Fibroblast of skin of abdomen (primary cell): Measurements from ENCODE around the gene ZBTB42.

Source experiments
- DNase-seq: peaks from one replicate; pipeline ENCODE4 v3.0.0-alpha.2; 2013

Gene ZBTB42

GRCh38 chr14:104795781-104796686 lies 4.9 kb upstream of the ZBTB42 start:
- peak; percentile 65 for DNase-seq

- no peak for DNase-seq
Observed at GRCh38 chr14:104796687-104797081, 4.2 kb upstream of the ZBTB42 start.

DNA sequence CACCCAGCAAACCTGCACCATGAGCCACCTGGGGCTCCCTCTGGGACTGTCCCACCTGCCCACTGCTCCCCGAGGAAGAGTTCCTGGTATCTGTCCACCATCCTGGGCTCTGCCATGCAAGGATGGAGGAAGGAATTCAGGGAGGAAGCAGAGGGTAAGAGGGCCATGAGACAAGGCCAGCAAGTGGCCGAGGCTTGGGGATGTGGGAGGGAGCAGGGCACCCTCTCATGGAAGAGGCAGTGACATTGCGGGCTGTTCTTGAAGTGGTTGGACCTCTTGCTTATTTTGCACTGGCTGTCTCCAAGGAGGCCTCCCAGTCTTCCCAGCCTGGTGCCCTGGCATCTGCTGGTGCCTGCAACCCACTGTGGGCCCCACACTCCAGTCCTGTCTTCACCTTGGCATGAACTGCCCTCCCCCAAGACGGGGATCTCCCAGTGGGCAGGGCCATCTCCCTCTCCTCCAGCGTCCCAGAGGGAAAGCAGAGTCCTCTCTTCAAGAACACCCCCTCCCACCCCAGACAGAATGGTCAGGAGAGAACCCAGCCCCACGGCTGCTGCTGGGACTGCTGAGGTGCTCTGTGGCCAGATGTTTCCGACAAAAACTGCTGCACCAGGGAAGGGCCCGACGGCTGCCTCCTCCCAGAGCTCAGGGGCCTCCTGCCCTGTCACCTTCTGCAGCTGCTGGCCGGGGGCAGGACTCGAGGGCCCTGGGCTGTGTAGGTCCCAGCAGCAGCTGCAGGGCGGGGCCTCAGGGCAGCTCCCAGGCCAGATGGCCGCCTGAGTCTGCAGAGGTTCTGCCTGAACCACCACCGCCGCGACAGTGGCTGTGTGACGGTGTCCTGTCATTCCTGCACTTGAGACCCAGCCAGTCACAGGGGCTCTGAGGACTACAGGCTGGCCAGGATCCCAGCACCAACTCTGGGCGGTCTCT lies 3.5 kb upstream of the ZBTB42 start:
- DNase-seq, result no peak

- no peak for DNase-seq
Observed at GRCh38 chr14:104798300-104799243, 2.3 kb upstream of the ZBTB42 start.

DNA sequence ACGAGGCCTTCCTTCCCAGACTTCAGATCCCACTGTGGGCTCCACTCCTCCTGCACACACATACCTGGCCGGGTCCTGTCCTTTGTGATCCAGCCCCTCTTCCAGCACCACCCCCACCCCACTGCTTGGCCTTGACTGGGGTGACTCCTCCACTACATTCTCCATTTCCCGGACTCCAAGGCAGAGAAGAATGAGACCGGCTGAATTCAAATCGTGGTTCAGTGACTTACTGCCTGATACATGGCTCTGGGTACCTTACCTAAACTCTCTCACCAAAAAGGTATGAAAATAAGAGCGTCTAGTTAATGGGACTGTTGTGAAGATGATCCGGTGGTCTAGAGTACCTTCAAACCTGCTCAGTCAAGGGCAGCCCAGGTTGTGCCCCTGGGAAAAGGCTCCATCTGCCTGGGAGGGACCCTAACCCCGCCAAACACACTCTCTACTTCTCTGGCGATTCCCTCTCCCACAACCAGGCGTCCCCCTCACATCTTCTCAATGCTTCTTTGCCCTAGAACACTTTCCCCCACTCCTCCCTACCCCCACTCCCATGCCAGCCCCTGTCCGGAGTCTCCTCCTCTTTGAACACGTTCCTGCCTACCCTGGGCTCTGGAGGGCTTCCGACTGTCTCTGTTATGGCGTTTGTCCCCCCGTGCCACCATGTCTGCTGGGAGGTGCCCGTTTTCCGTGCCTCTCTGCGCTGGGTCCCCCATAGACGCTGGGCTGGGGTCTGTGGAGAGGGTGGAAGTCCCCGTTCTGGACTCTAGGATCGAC lies 1.5 kb upstream of the ZBTB42 start:
- DNase-seq, result peak; percentile 58

- peak; percentile 86 for DNase-seq
Observed at GRCh38 chr14:104800015-104800770, 708 bp upstream of the ZBTB42 start.

DNA sequence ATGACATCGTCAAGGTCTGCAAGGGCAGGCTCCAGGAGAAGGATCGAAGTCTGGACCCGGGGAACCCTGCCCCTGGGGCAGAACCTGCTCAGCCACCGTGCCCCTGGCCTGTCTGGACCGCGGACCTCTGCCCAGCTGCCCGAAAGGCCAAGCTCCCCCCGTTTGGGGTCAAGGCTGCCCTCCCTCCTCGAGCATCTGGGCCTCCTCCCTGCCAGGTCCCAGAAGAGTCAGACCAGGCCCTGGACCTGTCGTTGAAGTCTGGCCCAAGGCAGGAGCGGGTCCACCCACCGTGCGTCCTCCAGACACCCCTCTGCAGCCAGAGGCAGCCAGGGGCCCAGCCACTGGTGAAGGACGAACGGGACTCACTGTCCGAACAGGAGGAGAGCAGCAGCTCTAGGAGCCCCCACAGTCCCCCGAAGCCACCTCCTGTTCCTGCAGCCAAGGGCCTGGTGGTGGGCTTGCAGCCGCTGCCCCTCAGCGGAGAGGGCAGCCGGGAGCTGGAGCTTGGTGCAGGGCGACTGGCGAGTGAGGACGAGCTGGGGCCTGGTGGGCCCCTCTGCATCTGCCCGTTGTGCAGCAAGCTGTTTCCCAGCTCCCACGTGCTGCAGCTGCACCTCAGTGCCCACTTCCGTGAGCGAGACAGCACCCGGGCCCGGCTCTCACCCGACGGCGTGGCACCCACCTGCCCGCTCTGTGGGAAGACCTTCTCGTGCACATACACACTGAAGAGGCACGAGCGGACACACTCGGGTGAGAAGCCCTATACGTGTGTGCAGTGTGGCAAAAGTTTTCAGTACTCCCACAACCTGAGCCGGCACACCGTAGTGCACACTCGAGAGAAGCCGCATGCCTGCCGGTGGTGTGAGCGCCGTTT lies 856 bp downstream of the ZBTB42 start:
- no peak for DNase-seq

DNA sequence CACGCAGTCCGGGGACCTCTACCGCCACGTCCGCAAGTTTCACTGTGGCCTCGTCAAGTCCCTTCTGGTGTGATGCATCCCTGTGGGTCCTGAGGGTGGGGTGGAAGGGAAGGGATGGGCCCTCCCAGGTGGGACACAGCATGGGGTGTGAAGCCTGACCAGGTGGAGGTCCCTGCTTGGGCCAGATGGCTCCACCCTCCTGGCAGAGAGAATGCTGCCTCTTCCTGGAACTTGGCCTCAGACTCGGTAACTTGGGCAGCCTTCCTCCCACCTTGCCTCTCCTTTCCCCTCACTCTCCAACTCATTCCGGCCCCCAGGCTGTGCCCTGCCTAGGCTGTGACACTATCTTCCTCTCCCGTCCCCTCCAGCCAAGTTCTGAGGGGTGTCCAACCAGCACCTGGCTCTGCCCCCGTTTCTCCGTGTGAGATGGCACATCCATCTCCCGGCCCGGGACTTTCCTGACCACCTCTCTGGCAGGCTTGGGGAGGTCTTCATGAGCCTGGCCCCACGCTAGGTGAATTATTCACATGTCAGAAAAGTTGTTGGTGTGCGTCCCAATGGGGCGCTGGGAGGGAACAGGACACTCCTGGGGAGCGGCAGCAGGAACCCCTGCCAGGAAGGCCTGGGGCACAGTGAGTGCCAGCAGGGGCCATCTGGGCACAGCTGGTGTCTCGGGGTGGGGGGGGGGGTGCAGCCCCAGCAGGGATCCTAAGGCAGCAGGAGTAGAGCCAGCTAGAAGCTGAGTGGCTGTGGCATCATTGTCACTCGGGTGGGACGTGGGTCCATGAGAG lies 1.7 kb downstream of the ZBTB42 start:
- no peak for DNase-seq

GRCh38 chr14:104803280-104803911 lies 2.5 kb downstream of the ZBTB42 start:
- DNase-seq, result no peak

DNA sequence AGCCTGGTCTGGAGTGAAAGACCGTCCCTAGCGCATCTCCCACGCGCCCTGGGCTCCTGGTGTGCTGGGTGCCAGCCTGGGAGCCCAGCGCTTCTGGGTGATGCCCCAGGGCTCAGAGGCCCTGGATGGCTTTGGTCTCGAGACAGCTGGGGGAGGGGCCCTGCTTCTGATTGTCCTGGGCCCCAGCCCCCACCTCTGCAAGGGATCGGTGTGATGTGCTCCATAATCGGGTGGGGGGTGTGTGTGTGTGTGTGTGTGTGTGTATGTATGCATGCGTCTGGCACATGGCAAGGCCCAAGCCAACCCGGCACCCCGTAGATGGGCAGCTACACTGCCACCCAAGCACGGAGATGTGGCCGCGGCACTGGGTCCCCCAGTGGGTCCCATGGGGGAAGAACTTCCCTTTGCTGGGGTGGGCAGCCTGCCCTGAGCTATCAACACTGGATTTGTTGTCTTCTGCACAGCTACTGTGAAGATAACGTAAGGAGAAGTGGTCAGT lies 3.1 kb downstream of the ZBTB42 start:
- DNase-seq, result no peak

DNA sequence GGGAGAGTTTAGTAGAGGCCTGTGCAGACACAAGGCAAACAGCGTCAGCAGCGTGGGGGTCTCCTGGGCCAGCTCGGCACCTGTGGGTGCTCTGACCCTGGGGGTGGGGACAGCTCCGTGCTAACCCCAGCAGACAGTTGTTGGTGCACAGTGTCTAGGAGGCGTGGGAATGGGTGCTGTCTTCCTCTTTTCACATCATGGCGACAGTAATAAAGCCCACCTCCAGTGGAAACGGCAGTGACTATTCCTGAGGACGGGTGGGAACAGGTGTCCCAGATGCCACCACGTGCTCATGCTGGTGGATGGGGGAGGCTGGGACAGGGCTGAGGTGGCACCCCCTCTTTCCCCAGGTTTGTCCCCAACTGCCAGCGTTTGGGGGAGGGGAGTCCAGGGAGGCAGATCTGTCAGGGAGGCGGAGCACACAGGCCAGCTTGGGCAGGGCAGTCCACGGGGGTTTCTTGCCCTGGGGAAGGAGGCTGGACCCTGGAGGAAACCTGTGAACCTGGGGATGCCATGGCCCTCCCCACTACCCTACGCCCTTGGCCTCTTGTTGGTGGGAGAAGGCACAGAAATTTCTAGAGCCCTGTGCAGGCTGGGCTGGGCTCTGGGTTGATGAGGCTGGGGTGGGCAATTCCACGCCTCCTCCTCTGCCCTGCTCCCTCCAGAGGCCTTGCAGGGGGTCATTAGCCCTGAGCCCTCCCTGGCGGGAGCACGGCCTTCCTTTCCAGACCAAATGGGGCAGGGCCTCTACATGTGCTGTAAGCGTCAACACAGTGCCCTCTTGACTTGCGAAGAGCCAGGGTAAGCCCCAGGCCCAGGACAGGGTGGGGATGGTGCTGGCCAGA lies 3.8 kb downstream of the ZBTB42 start:
- DNase-seq, result no peak

- DNase-seq, result peak; percentile 91
Observed at GRCh38 chr14:104805326-104805678, 4.4 kb downstream of the ZBTB42 start.

GRCh38 chr14:104805941-104806624 lies 5.2 kb downstream of the ZBTB42 start:
- DNase-seq, result no peak

DNA sequence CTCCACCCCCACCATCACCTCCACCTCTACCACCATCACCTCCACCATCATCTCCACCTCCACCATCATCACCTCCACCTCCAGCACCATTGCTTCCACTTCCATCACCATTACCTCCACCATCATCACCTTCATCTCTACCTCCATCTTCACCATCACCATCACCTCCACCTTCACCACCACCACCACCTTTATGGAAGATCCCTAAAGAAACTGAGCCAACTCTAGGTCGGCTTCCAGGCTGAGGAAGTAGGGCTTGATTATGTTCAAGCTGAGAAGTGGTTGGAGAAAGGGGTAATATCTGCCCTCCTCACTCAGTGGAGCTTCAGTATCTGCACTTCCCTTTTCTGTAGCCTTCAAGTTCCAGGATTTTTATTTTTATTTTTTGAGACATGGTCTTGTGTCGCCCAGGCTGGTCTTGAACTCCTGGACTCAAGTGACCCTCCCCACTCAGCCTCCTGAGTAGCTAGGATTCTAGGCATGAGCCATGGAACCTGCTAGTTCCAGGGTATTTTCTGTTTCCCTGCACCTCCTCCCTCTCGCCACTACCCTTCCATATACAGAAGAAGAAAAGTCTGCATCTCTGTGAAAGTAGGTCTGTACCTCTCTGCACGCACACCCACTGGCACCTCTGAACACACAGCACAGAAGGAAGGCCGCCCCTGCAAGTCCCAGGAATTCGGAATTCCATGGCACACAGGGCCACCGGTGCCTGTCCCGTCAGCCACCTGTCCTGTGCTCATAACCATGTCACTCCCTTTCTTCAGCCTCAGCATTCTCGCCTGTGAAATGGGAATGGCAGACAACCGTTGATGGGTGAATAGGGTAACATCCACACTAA lies 5.9 kb downstream of the ZBTB42 start:
- no peak for DNase-seq

- no peak for DNase-seq
Observed at GRCh38 chr14:104808456-104808855, 7.6 kb downstream of the ZBTB42 start.

DNA sequence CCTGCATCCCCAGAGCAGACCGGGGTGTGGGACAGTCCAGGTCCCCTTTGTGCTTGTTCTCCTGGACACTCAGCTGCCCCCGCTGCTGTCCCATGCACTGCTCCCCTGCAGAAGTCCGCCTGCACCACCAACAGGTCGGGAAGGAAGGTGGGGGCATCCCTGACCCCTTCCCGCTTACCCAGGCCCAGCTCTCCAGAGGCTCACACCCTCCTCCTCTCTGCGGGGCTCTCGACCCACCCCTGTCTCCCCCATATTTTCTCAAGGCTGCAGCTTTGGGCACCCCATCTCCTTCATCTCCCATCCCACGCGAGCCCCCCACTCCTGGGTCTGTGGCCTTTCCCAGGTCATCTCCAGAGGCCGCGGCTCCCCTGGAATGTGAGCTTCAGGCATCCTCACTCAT lies 9.4 kb downstream of the ZBTB42 start:
- DNase-seq, result no peak
